ENCODE results near the gene CHKA.

GRCh38 chr11:68014157-68014946 is 106.8 kb downstream of the CHKA start:
- TF ChIP-seq JUND (IDR thresholded peaks at IDR 0.05) (no peak), YY1 (IDR thresholded peaks at IDR 0.05; ENCODE audit: low read depth) (no peak), USF1 (IDR thresholded peaks at IDR 0.05; ENCODE audit: borderline replicate concordance, low read depth) (no peak), MAX (IDR thresholded peaks at IDR 0.05; ENCODE audit: low read depth) (peak; percentile 21; the same call in 1 of the 2 replicates), CTCF (IDR thresholded peaks at IDR 0.05) (no peak), USF2 (IDR thresholded peaks at IDR 0.05; ENCODE audit: borderline replicate concordance, low read depth, low read length) (no peak), EP300 (IDR thresholded peaks at IDR 0.05; ENCODE audit: borderline replicate concordance in 1 of 2, low read depth in 1 of 2, low read length in 1 of 2) (no peak), MXI1 (IDR thresholded peaks at IDR 0.05; ENCODE audit: low read depth, low read length) (no peak), FOXM1 (IDR thresholded peaks at IDR 0.05; ENCODE audit: low read depth) (no peak), RFX5 (IDR thresholded peaks at IDR 0.05; ENCODE audit: low read length) (no peak), TAF1 (IDR thresholded peaks at IDR 0.05; ENCODE audit: borderline replicate concordance, low read depth, low read length) (no peak), IRF3 (IDR thresholded peaks at IDR 0.05; ENCODE audit: low read depth, low read length) (no peak)

All from SK-N-SH (cell line).